Measurements from ENCODE around the gene ZNF536. TPM values are rescaled to one million over a fixed set of nuclear protein-coding genes. Genes with fewer than 3 reads are reported as not detected.

Gene ZNF536
- total and polyA plus RNA-seq, 9 of the 15 experiments (the other 6 are each of a cell fraction or from before 2014, with no cell fraction given): not detected

GRCh38 chr19:30450835-30451321, 78.7 kb downstream of the ZNF536 start:
- H3K9me1 ChIP-seq (ENCODE audit: control insufficient read depth, insufficient read depth, low read length): no peaks in the 10 kb centered on the region
- no peak overlapping the region for H3K4me3 ChIP-seq
- in situ Hi-C loops (cut with MboI) (no loop called here), intact Hi-C loops (cut with micrococcal nuclease) (no loop called here)
- no peak overlapping the region for H3K27ac ChIP-seq (ENCODE audit: extremely low read depth, low read depth, low read length)
- DNase-seq (ENCODE audit: extremely low read depth in 1 of 4, low spot score in 3 of 4) (no peak), FAIRE-seq (no peak), ATAC-seq (no peak)
- H3K4me2 ChIP-seq (ENCODE audit: insufficient read depth, low read length): no peak overlapping the region
- peaks cover 10 to 39% of the 10 kb centered on the region in 2 experiments; a peak in 4 of 5 replicates for H3K27me3 ChIP-seq (ENCODE audit: control insufficient read depth in 2 of 2, insufficient read depth in 2 of 2, low read length in 2 of 2)
- BruUV-seq (replicated peaks): no TSS peak
- no peaks in the 10 kb centered on the region; the same call in 1 of the 2 replicates for H4K20me1 ChIP-seq (replicated peaks; ENCODE audit: control insufficient read depth, insufficient read depth, low read length)
- H3K79me2 ChIP-seq (ENCODE audit: control insufficient read depth, insufficient read depth, low read length): no peaks in the 10 kb centered on the region
- H3K36me3 ChIP-seq (ENCODE audit: control insufficient read depth, insufficient read depth, low read length): no peaks in the 10 kb centered on the region
- CTCF ChIA-PET (ENCODE audit: low intra/inter-chr PET ratio): no interaction called here
- H2AFZ ChIP-seq (ENCODE audit: low read depth, low read length): no peak overlapping the region
- 5% methylated on average over 31 of the region's 31 CpGs for WGBS (ENCODE audit: insufficient coverage, low coverage, missing lambda C conversion rate)
- H3K4me1 ChIP-seq (replicated peaks in 1 of 2; ENCODE audit: control insufficient read depth in 2 of 2, insufficient read depth in 2 of 2, low read length in 2 of 2): no peaks in the 10 kb centered on the region; a peak in 1 of 5 replicates
- H3K9ac ChIP-seq (ENCODE audit: insufficient read depth in 1 of 2, low read depth in 2 of 2, low read length in 2 of 2): no peak overlapping the region
- no peaks in the 10 kb centered on the region for H3K9me3 ChIP-seq (replicated peaks; ENCODE audit: control insufficient read depth, insufficient read depth, low read depth, low read length)
- POLR2A ChIA-PET: no interaction called here
- no peak for TF ChIP-seq STAT5A (IDR thresholded peaks at IDR 0.05; ENCODE audit: borderline replicate concordance, low read length)
- no peak for TF ChIP-seq ZFX (CRISPR knock-in tag; IDR thresholded peaks at IDR 0.05)
- no peak for TF ChIP-seq KAT8 (IDR thresholded peaks at IDR 0.05; ENCODE audit: low read depth)
- no peak for TF ChIP-seq ELF4 (CRISPR knock-in tag; IDR thresholded peaks at IDR 0.05)
- TF ChIP-seq HDAC3 (IDR thresholded peaks at IDR 0.05; ENCODE audit: borderline replicate concordance, partially characterized antibody): no peak
- no peak for TF ChIP-seq DACH1 (IDR thresholded peaks at IDR 0.05; ENCODE audit: partially characterized antibody)
- no peak for TF ChIP-seq HES1 (IDR thresholded peaks at IDR 0.05; ENCODE audit: low read depth)
- TF ChIP-seq ID3 (CRISPR knock-in tag; IDR thresholded peaks at IDR 0.05): no peak
- TF ChIP-seq ID3 (tag; IDR thresholded peaks at IDR 0.05): no peak
- no peak for TF ChIP-seq ZFP1 (CRISPR knock-in tag; IDR thresholded peaks at IDR 0.05)
- TF ChIP-seq SNIP1 (IDR thresholded peaks at IDR 0.05; ENCODE audit: low read depth): no peak
- no peak for TF ChIP-seq E2F5 (CRISPR knock-in tag; IDR thresholded peaks at IDR 0.05)
- TF ChIP-seq STAT6 (CRISPR knock-in tag; IDR thresholded peaks at IDR 0.05): no peak
- no peak for TF ChIP-seq ZNF699 (CRISPR knock-in tag; IDR thresholded peaks at IDR 0.05; ENCODE audit: insufficient replicate concordance)
- no peak for TF ChIP-seq FOXA3 (CRISPR knock-in tag; conservative IDR thresholded peaks at IDR 0.05 in 1 of 2, IDR thresholded peaks at IDR 0.05 in 1 of 2)
- no peak for TF ChIP-seq PHF21A (IDR thresholded peaks at IDR 0.05; ENCODE audit: borderline replicate concordance, low read depth)
- TF ChIP-seq IRF9 (tag; IDR thresholded peaks at IDR 0.05): no peak
